B cell (primary cell): Measurements from ENCODE around the gene TENM4. TPM values are rescaled to one million over a fixed set of nuclear protein-coding genes. Genes with fewer than 3 reads are reported as not detected.

ENCODE experiments used
- ATAC-seq: fragments of 200-7000 bp; cut with Tn5 transposase; one replicate; pipeline ENCODE4 v1.10.0; 2021; ENCODE audit warnings: low read depth, mild to moderate bottlenecking, moderate number of reproducible peaks, moderate library complexity
- CTCF ChIA-PET: fragments of 350-600 bp; sonication (Branson Sonifier 250); formaldehyde crosslinking; loops from one replicate; lab custom pipeline; 2021; ENCODE audit warnings: antibody characterized with exemption, inconsistent platforms; lab: Charles Lee
- POLR2A ChIA-PET: fragments of 350-600 bp; sonication (Branson Sonifier 250); formaldehyde crosslinking; loops from one replicate; lab custom pipeline; 2021; ENCODE audit warnings: antibody characterized with exemption; lab: Charles Lee
- DNase-seq: peaks from one replicate; pipeline ENCODE4 v3.0.0; 2013
- H2AFZ ChIP-seq: 2 replicates; pipeline ENCODE4 v1.6.1; 2012; ENCODE audit warnings: mild to moderate bottlenecking, low read depth, low read length; ENCODE audit not compliant: insufficient read depth, poor library complexity, severe bottlenecking
- H3K27ac ChIP-seq, 2 donors: 1 replicate in 1 of 2; 2 replicates in 1 of 2; pipeline ENCODE4 v1.5.1; 2012 to 2013; ENCODE audit warnings: low read length in 2 of 2, mild to moderate bottlenecking in 2 of 2, moderate library complexity in 1 of 2
- H3K27me3 ChIP-seq, 4 experiments: fragments of 200-600 bp in 1 of 4; sonication (generic) in 1 of 4; replicated peaks in 1 of 4; 1 replicate in 2 of 4; 2 replicates in 2 of 4; pipeline versions ENCODE4 v1.6.1 to v1.7.0; 2013 to 2016; ENCODE audit warnings: low read length in 3 of 4, mild to moderate bottlenecking in 2 of 4, mixed read lengths in 1 of 4, moderate library complexity in 1 of 4; ENCODE audit not compliant: insufficient read depth in 4 of 4, control insufficient read depth in 3 of 4; ENCODE audit errors: control extremely low read depth in 1 of 4
- H3K36me3 ChIP-seq, 2 experiments: replicated peaks in 1 of 2; 1 replicate in 1 of 2; 2 replicates in 1 of 2; pipeline versions ENCODE4 v1.6.1 to v1.7.1; 2013; ENCODE audit warnings: low read length in 1 of 2; ENCODE audit not compliant: insufficient read depth in 2 of 2, control insufficient read depth in 1 of 2; ENCODE audit errors: control extremely low read depth in 1 of 2, extremely low read depth in 1 of 2
- H3K4me1 ChIP-seq, 2 donors: fragments of 200-600 bp in 1 of 2; sonication (generic) in 1 of 2; 1 replicate in 1 of 2; 2 replicates in 1 of 2; pipeline versions ENCODE4 v1.5.1 to v1.6.1; 2013 to 2017; ENCODE audit warnings: low read length in 2 of 2; ENCODE audit not compliant: control insufficient read depth in 2 of 2, insufficient read depth in 2 of 2
- H3K4me2 ChIP-seq: replicated peaks from 2 replicates; pipeline ENCODE3; 2012; ENCODE audit warnings: mild to moderate bottlenecking, low read depth, low read length; ENCODE audit not compliant: poor library complexity, severe bottlenecking
- H3K4me3 ChIP-seq, 5 experiments: fragments of 200-600 bp in 1 of 5; sonication (generic) in 1 of 5; 1 replicate in 3 of 5; 2 replicates in 2 of 5; pipeline versions ENCODE4 v1.5.1 to v1.7.0; 2011 to 2016; ENCODE audit warnings: low read length in 4 of 5, mild to moderate bottlenecking in 4 of 5, low read depth in 2 of 5, control low read depth in 1 of 5, moderate library complexity in 1 of 5; ENCODE audit not compliant: insufficient read depth in 1 of 5; ENCODE audit errors: control extremely low read depth in 1 of 5, extremely low read depth in 1 of 5
- H3K79me2 ChIP-seq: fragments of 200-600 bp; sonication (generic); one replicate; pipeline ENCODE4 v1.6.0; 2016; ENCODE audit warnings: low read length; ENCODE audit not compliant: control insufficient read depth, insufficient read depth
- H3K9ac ChIP-seq: fragments of 200-600 bp; sonication (generic); 2 replicates; pipeline ENCODE4 v1.6.1; 2017; ENCODE audit warnings: mild to moderate bottlenecking, low read length, moderate library complexity
- H3K9me3 ChIP-seq, 3 donors: one replicate each; pipeline versions ENCODE4 v1.6.1 to v1.7.1; 2013; ENCODE audit warnings: low read length in 2 of 3; ENCODE audit not compliant: control insufficient read depth in 2 of 3, insufficient read depth in 1 of 3; ENCODE audit errors: control extremely low read depth in 1 of 3
- H4K20me1 ChIP-seq: 2 replicates; pipeline ENCODE4 v1.6.0; 2012; ENCODE audit warnings: mild to moderate bottlenecking, low read length; ENCODE audit not compliant: insufficient read depth, control insufficient read depth, poor library complexity, severe bottlenecking
- H3K27ac Mint-ChIP-seq: one replicate; pipeline ENCODE4 v1.8.0; 2021; ENCODE audit warnings: mixed read lengths
- H3K27me3 Mint-ChIP-seq: one replicate; pipeline ENCODE4 v1.8.0; 2021; ENCODE audit warnings: mixed read lengths
- H3K4me1 Mint-ChIP-seq: one replicate; pipeline ENCODE4 v1.8.0; 2021; ENCODE audit warnings: mixed read lengths
- H3K4me3 Mint-ChIP-seq: one replicate; pipeline ENCODE4 v1.8.0; 2021; ENCODE audit warnings: mixed read lengths
- H3K9me3 Mint-ChIP-seq: one replicate; pipeline ENCODE4 v1.8.0; 2022; ENCODE audit warnings: mixed read lengths; ENCODE audit not compliant: insufficient read depth
- EZH2 ChIP-seq: IDR thresholded peaks from 2 replicates; pipeline ENCODE4 v1.6.1; 2012; ENCODE audit warnings: borderline replicate concordance, low read depth, mild to moderate bottlenecking, moderate library complexity, low read length; ENCODE audit not compliant: insufficient read depth, poor library complexity, severe bottlenecking
- WGBS: methylation state at CpG from one replicate; pipeline ENCODE4 v1.1.5; 2013; ENCODE audit warnings: missing lambda C conversion rate; ENCODE audit not compliant: insufficient coverage; 5-methylcytosine and 5-hydroxymethylcytosine counted together
- intact Hi-C: fragments of 100-400 bp; cut with micrococcal nuclease; formaldehyde crosslinking; loops from one replicate; pipeline ENCODE4 v1.10.0; 2022
- polyA plus RNA-seq: library from polyadenylated mRNA; depleted of rRNA; stranded (reverse); fragments of >200 nt; gene quantifications from 2 replicates; pipeline ENCODE4 v1.2.3, GENCODE V29; 2012
- total RNA-seq, 2 donors: library from RNA; stranded (reverse); fragments of 120-200 nt in 1 of 2; gene quantifications; 1 replicate in 1 of 2; 2 replicates in 1 of 2; pipeline versions ENCODE4 v1.2.3 to v1.2.4, GENCODE V29; 2013 to 2022
- TF ChIP-seq, protein P1 (sequence below): fragments of 200-600 bp; IDR thresholded peaks from one replicate; pipeline ENCODE4 v1.8.0; 2022; ENCODE audit warnings: antibody characterized with exemption, mild to moderate bottlenecking

Gene TENM4
- total and polyA plus RNA-seq, 2 donors (not counting 1 experiment from before 2014, with no cell fraction given) = 0.09 to 5.7 TPM

DNA sequence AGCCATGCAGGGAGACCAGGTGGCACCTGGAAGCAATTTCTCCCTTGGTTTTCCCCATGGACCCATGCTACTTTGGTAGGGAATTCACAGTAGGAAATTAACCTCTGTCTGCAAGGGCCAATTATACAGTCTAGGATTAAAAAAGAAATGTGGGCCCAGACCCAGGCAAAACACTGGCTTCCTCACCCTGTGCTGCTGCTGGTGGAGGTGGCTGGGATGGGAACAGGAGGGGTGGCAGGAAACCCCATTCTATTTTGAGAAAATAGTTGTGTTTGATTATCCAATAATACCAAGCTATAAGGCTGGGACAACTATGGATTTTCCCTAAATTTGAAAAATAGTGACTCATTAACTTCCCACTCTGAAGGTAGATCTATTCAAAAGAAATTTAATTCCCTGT lies 449.1 kb downstream of the TENM4 start:
- no peak overlapping the region for H3K27ac ChIP-seq
- no peaks in the 10 kb centered on the region for H3K4me1 ChIP-seq
- H3K27me3 Mint-ChIP-seq = peaks cover 14% of the 10 kb centered on the region
- CTCF ChIA-PET = no interaction called here
- H3K27ac Mint-ChIP-seq = no peak overlapping the region
- DNase-seq = no peak
- no peak for TF ChIP-seq EZH2
- TF ChIP-seq, protein P1, sequence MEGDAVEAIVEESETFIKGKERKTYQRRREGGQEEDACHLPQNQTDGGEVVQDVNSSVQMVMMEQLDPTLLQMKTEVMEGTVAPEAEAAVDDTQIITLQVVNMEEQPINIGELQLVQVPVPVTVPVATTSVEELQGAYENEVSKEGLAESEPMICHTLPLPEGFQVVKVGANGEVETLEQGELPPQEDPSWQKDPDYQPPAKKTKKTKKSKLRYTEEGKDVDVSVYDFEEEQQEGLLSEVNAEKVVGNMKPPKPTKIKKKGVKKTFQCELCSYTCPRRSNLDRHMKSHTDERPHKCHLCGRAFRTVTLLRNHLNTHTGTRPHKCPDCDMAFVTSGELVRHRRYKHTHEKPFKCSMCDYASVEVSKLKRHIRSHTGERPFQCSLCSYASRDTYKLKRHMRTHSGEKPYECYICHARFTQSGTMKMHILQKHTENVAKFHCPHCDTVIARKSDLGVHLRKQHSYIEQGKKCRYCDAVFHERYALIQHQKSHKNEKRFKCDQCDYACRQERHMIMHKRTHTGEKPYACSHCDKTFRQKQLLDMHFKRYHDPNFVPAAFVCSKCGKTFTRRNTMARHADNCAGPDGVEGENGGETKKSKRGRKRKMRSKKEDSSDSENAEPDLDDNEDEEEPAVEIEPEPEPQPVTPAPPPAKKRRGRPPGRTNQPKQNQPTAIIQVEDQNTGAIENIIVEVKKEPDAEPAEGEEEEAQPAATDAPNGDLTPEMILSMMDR = no peak
- no peak overlapping the region for H3K4me2 ChIP-seq
- no peaks in the 10 kb centered on the region for H3K9me3 Mint-ChIP-seq
- H3K27me3 ChIP-seq = peaks cover 0 to 3% (median 0%) of the 10 kb centered on the region in 4 experiments
- H3K9ac ChIP-seq = no peak overlapping the region
- no peak for ATAC-seq
- H3K79me2 ChIP-seq = no peaks in the 10 kb centered on the region
- H3K4me1 Mint-ChIP-seq = no peaks in the 10 kb centered on the region
- H3K9me3 ChIP-seq = no peaks in the 10 kb centered on the region
- H3K4me3 ChIP-seq = no peak overlapping the region
- H3K36me3 ChIP-seq = no peaks in the 10 kb centered on the region
- no peaks in the 10 kb centered on the region for H4K20me1 ChIP-seq
- intact Hi-C loops = no loop called here
- no peak overlapping the region for H2AFZ ChIP-seq
- POLR2A ChIA-PET = no interaction called here
- H3K4me3 Mint-ChIP-seq = no peak overlapping the region

DNA sequence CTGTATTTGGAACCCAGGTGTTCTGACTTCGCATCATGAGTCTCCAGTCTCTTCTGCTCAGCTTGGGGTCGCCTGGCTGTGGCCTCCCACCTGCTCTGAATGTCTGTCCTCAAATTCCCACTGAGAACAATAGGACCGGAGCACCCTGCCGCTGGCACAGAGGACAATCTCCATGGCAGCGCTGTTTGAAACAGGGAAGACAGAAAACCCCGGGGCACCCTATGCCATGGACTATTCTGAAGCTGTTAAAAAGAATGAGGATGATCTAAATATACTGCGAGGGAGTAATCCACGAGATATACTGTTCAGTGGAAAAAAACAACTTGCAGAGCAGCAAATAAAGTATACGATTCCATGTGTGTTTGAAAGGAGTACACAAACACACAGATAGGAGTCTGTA lies 450.6 kb downstream of the TENM4 start:
- no peak overlapping the region for H3K27ac Mint-ChIP-seq

More for the DNA sequence above, 450.6 kb downstream of the TENM4 start:
- Histone ChIP-seq H2AFZ (no peak overlapping the region), H3K27ac (no peak overlapping the region), H3K9me3 (no peaks in the 10 kb centered on the region), H3K4me1 (no peaks in the 10 kb centered on the region), H3K27me3 (peaks cover 0 to 3% (median 0%) of the 10 kb centered on the region in 4 experiments), H3K36me3 (no peaks in the 10 kb centered on the region), H3K4me3 (no peak overlapping the region), H4K20me1 (no peaks in the 10 kb centered on the region), H3K79me2 (no peaks in the 10 kb centered on the region), H3K4me2 (no peak overlapping the region), H3K9ac (no peak overlapping the region)
- POLR2A ChIA-PET = no interaction called here
- Mint-ChIP-seq H3K27me3 (peaks cover 12% of the 10 kb centered on the region), H3K4me3 (no peak overlapping the region), H3K4me1 (no peaks in the 10 kb centered on the region), H3K9me3 (no peaks in the 10 kb centered on the region)
- DNase-seq = no peak
- ATAC-seq = no peak
- no peak for TF ChIP-seq EZH2
- TF ChIP-seq, protein P1 = no peak
- 80% methylated on average over 5 of the region's 9 CpGs for WGBS
- intact Hi-C loops = no loop called here
- CTCF ChIA-PET = no interaction called here
